Measurements from ENCODE around the gene ITGB5. TPM values are rescaled to one million over a fixed set of nuclear protein-coding genes. Genes with fewer than 3 reads are reported as not detected.

The ITGB5 gene
- polyA plus RNA-seq, 2 of the 4 experiments (the other 2 are of a cell fraction): 201 to 260 TPM

DNA sequence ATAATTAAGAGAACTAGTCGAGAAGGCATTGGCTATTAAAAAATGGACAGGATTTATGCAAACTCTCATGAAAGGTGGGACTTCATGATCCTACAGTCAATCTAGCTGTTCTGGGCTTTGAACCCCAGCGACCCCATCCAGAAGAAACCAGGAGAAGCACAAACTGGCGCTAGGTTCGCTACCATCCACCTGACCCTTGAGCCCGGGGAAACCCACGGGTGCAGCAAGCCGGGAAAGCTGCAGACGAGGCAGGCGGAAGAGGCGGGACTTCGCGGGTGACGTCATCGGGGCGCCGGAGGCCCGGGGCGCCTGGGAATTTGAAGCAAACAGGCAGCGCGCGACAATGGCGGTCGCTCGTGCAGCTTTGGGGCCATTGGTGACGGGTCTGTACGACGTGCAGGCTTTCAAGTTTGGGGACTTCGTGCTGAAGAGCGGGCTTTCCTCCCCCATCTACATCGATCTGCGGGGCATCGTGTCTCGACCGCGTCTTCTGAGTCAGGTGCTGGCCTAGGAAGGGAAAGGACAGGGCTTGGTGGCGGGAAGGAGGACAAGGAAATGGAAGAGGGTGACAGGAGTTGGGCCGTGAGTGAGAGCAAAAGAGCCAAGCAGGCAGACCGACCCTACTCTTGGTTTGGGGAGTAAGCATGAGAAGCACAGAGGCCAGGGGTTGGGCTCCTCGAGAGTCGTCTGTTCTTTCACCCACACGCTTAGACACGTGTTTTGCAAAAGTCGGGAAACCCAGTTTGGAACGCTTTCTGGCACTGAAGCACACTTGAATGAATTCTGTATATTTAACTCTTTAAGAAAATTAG lies 156.8 kb downstream of the ITGB5 start, which contains the start of gene UMPS (continued):
- TF ChIP-seq, protein P1, sequence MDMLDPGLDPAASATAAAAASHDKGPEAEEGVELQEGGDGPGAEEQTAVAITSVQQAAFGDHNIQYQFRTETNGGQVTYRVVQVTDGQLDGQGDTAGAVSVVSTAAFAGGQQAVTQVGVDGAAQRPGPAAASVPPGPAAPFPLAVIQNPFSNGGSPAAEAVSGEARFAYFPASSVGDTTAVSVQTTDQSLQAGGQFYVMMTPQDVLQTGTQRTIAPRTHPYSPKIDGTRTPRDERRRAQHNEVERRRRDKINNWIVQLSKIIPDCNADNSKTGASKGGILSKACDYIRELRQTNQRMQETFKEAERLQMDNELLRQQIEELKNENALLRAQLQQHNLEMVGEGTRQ (IDR thresholded peaks at IDR 0.05): no peak
- TF ChIP-seq, protein P2, sequence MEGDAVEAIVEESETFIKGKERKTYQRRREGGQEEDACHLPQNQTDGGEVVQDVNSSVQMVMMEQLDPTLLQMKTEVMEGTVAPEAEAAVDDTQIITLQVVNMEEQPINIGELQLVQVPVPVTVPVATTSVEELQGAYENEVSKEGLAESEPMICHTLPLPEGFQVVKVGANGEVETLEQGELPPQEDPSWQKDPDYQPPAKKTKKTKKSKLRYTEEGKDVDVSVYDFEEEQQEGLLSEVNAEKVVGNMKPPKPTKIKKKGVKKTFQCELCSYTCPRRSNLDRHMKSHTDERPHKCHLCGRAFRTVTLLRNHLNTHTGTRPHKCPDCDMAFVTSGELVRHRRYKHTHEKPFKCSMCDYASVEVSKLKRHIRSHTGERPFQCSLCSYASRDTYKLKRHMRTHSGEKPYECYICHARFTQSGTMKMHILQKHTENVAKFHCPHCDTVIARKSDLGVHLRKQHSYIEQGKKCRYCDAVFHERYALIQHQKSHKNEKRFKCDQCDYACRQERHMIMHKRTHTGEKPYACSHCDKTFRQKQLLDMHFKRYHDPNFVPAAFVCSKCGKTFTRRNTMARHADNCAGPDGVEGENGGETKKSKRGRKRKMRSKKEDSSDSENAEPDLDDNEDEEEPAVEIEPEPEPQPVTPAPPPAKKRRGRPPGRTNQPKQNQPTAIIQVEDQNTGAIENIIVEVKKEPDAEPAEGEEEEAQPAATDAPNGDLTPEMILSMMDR (IDR thresholded peaks at IDR 0.05): no peak
- no peak for TF ChIP-seq MAFK (IDR thresholded peaks at IDR 0.05; ENCODE audit: partially characterized antibody)
- no peak for TF ChIP-seq SMC3 (IDR thresholded peaks at IDR 0.05)
- no peak for TF ChIP-seq HEYL (CRISPR knock-in tag; IDR thresholded peaks at IDR 0.05)
- no peak for TF ChIP-seq FOXS1 (CRISPR knock-in tag; IDR thresholded peaks at IDR 0.05)
- peak; percentile 77 for TF ChIP-seq PHF8 (IDR thresholded peaks at IDR 0.05; ENCODE audit: borderline replicate concordance, low read depth)
- TF ChIP-seq EP300 (IDR thresholded peaks at IDR 0.05): no peak
- no peak for TF ChIP-seq ZNF302 (CRISPR knock-in tag; IDR thresholded peaks at IDR 0.05)
- no peak for TF ChIP-seq MAZ (IDR thresholded peaks at IDR 0.05; ENCODE audit: borderline replicate concordance, low read depth, low read length)
- TF ChIP-seq, protein P3, sequence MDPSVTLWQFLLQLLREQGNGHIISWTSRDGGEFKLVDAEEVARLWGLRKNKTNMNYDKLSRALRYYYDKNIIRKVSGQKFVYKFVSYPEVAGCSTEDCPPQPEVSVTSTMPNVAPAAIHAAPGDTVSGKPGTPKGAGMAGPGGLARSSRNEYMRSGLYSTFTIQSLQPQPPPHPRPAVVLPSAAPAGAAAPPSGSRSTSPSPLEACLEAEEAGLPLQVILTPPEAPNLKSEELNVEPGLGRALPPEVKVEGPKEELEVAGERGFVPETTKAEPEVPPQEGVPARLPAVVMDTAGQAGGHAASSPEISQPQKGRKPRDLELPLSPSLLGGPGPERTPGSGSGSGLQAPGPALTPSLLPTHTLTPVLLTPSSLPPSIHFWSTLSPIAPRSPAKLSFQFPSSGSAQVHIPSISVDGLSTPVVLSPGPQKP (IDR thresholded peaks at IDR 0.05; ENCODE audit: low read depth, low read length): no peak
- TF ChIP-seq BHLHE40 (IDR thresholded peaks at IDR 0.05; ENCODE audit: low read depth, low read length): no peak
- TF ChIP-seq JUN (IDR thresholded peaks at IDR 0.05): peak; percentile 87 to 88; a peak in 4 of 5 replicates
- no peak for TF ChIP-seq KDM1A (IDR thresholded peaks at IDR 0.05; ENCODE audit: low read depth)
- TF ChIP-seq FOSL2 (IDR thresholded peaks at IDR 0.05): no peak
- peak; percentile 84 for TF ChIP-seq FOSL2 (CRISPR knock-in tag; IDR thresholded peaks at IDR 0.05)
- no peak for TF ChIP-seq NR3C1 (IDR thresholded peaks at IDR 0.05)
- no peak for TF ChIP-seq TP53 (CRISPR knock-in tag; IDR thresholded peaks at IDR 0.05)
- no peak for TF ChIP-seq CBX2 (IDR thresholded peaks at IDR 0.05; ENCODE audit: borderline replicate concordance, low read depth)
- TF ChIP-seq HOXA7 (CRISPR knock-in tag; IDR thresholded peaks at IDR 0.05): no peak
- no peak for TF ChIP-seq FOSB (CRISPR knock-in tag; IDR thresholded peaks at IDR 0.05)
- TF ChIP-seq, protein P4, sequence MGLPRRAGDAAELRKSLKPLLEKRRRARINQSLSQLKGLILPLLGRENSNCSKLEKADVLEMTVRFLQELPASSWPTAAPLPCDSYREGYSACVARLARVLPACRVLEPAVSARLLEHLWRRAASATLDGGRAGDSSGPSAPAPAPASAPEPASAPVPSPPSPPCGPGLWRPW (IDR thresholded peaks at IDR 0.05): no peak
- TF ChIP-seq, protein P5, sequence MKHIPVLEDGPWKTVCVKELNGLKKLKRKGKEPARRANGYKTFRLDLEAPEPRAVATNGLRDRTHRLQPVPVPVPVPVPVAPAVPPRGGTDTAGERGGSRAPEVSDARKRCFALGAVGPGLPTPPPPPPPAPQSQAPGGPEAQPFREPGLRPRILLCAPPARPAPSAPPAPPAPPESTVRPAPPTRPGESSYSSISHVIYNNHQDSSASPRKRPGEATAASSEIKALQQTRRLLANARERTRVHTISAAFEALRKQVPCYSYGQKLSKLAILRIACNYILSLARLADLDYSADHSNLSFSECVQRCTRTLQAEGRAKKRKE (CRISPR knock-in tag; IDR thresholded peaks at IDR 0.05; ENCODE audit: low read depth): 0 out of 2 replicates have a peak, but pooled peaks have one; percentile 25
- TF ChIP-seq CEBPB (IDR thresholded peaks at IDR 0.05): no peak

DNA sequence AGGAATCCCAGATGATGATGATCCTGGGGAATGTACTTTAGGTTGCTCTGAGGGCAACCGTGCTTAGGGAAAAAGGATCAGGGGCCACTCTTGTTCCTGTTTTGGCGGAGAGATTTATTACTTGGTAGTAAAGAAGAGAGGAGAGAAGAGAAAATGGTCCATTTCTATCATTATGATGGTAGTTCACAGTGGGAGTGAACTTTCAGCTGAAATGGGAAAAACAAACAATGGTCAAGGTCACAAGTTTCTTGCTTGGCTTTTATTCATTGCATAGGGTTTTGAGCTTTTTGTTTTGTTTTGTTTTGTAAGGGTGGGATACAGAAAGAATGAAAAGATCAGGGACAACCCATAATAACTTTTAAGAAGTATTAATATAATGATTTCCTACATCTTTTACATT lies 164.6 kb downstream of the ITGB5 start:
- FAIRE-seq: no peak
- TF ChIP-seq MYC (IDR thresholded peaks at IDR 0.05; ENCODE audit: borderline replicate concordance, low read length) (no peak), POLR2A (IDR thresholded peaks at IDR 0.05; ENCODE audit: low read length) (no peak), MAFK (IDR thresholded peaks at IDR 0.05; ENCODE audit: partially characterized antibody) (no peak), KDM5A (IDR thresholded peaks at IDR 0.05) (no peak), BHLHE40 (IDR thresholded peaks at IDR 0.05; ENCODE audit: low read depth, low read length) (no peak), NPAS2 (CRISPR knock-in tag; IDR thresholded peaks at IDR 0.05; ENCODE audit: borderline replicate concordance) (no peak), JUN (IDR thresholded peaks at IDR 0.05) (no peak), RARB (CRISPR knock-in tag; IDR thresholded peaks at IDR 0.05) (no peak)
- TF ChIP-seq, protein P4 (IDR thresholded peaks at IDR 0.05): no peak
- TF ChIP-seq, protein P6, sequence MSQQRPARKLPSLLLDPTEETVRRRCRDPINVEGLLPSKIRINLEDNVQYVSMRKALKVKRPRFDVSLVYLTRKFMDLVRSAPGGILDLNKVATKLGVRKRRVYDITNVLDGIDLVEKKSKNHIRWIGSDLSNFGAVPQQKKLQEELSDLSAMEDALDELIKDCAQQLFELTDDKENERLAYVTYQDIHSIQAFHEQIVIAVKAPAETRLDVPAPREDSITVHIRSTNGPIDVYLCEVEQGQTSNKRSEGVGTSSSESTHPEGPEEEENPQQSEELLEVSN (IDR thresholded peaks at IDR 0.05; ENCODE audit: borderline replicate concordance, low read depth): no peak

More for the DNA sequence above, 164.6 kb downstream of the ITGB5 start:
- ATAC-seq: no peak
- Histone ChIP-seq H3K4me3 (no peak overlapping the region), H3K9me3 (no peaks in the 10 kb centered on the region), H3K4me2 (no peak overlapping the region), H3K27ac (no peak overlapping the region), H3K4me1 (no peaks in the 10 kb centered on the region)
- WGBS (ENCODE audit: missing lambda C conversion rate): 82% methylated on average over 2 of the region's 2 CpGs
- ChIA-PET POLR2A (no interaction called here), CTCF (interaction anchor here (1.1 to 2.1 kb wide), 3 partner anchors 34 to 162 kb away, joined by 3 to 9 read pairs (median 4); no protein-coding TSS in a partner anchor)
- no peak for DNase-seq (ENCODE audit: low read depth in 1 of 2, low spot score in 1 of 2)
